ENCODE data around the gene PSIP1.
"Not testable (repeated sequence)": the region's sequence is repeated elsewhere in the genome, so short reads cannot be mapped to it uniquely, and the experiment has no call there.

PSIP1 gene

GRCh38 chr9:15444141-15444540, 66.6 kb downstream of the PSIP1 start:
- Histone ChIP-seq H3K79me2 (no peaks in the 10 kb centered on the region), H3K4me3 (ENCODE audit: low read depth, low read length) (no peak overlapping the region)

GRCh38 chr9:15442264-15442663, 68.5 kb downstream of the PSIP1 start:
- not testable (repeated sequence) for H3K4me3 ChIP-seq (ENCODE audit: low read depth, low read length); H3K9me3 ChIP-seq (ENCODE audit: control insufficient read depth, low read length); H3K9ac ChIP-seq; H3K4me2 ChIP-seq (ENCODE audit: low read length); H3K36me3 ChIP-seq (ENCODE audit: control insufficient read depth, insufficient read depth, low read length); H3K27me3 ChIP-seq (ENCODE audit: control insufficient read depth, insufficient read depth, low read length); H3K4me1 ChIP-seq; H3K27ac ChIP-seq; H2AFZ ChIP-seq; H3K79me2 ChIP-seq

More at GRCh38 chr9:15444141-15444540, 66.6 kb downstream of the PSIP1 start:
- H3K4me1 ChIP-seq: no peaks in the 10 kb centered on the region
- H3K27me3 ChIP-seq (ENCODE audit: control insufficient read depth, insufficient read depth, low read length): no peaks in the 10 kb centered on the region
- no peaks in the 10 kb centered on the region for H3K9me3 ChIP-seq (ENCODE audit: control insufficient read depth, low read length)
- no peak overlapping the region for H3K4me2 ChIP-seq (ENCODE audit: low read length)
- no peaks in the 10 kb centered on the region for H3K36me3 ChIP-seq (ENCODE audit: control insufficient read depth, insufficient read depth, low read length)
- TF ChIP-seq CTCF (IDR thresholded peaks at IDR 0.05): no peak
- no peak overlapping the region for H3K9ac ChIP-seq
- no peak overlapping the region for H3K27ac ChIP-seq
- H2AFZ ChIP-seq: no peak overlapping the region

GRCh38 chr9:15441841-15442240, 68.9 kb downstream of the PSIP1 start:
- not testable (repeated sequence) for H3K4me1 ChIP-seq; H3K79me2 ChIP-seq; H2AFZ ChIP-seq; H3K36me3 ChIP-seq (ENCODE audit: control insufficient read depth, insufficient read depth, low read length); H3K9me3 ChIP-seq (ENCODE audit: control insufficient read depth, low read length); H3K27me3 ChIP-seq (ENCODE audit: control insufficient read depth, insufficient read depth, low read length); H3K27ac ChIP-seq; H3K4me2 ChIP-seq (ENCODE audit: low read length); H3K9ac ChIP-seq; H3K4me3 ChIP-seq (ENCODE audit: low read depth, low read length)

GRCh38 chr9:15438891-15439290, 71.9 kb downstream of the PSIP1 start:
- Histone ChIP-seq H3K79me2 (peaks cover 2% of the 10 kb centered on the region), H3K9me3 (ENCODE audit: control insufficient read depth, low read length) (no peaks in the 10 kb centered on the region), H3K36me3 (ENCODE audit: control insufficient read depth, insufficient read depth, low read length) (no peaks in the 10 kb centered on the region), H3K4me2 (ENCODE audit: low read length) (no peak overlapping the region), H3K4me3 (ENCODE audit: low read depth, low read length) (no peak overlapping the region), H2AFZ (no peak overlapping the region), H3K9ac (no peak overlapping the region), H3K27ac (no peak overlapping the region), H3K27me3 (ENCODE audit: control insufficient read depth, insufficient read depth, low read length) (no peaks in the 10 kb centered on the region), H3K4me1 (no peaks in the 10 kb centered on the region)
- TF ChIP-seq CTCF (IDR thresholded peaks at IDR 0.05): no peak

GRCh38 chr9:15433661-15434060, 77.1 kb downstream of the PSIP1 start:
- Histone ChIP-seq H3K9me3 (ENCODE audit: control insufficient read depth, low read length) (no peaks in the 10 kb centered on the region), H3K27me3 (ENCODE audit: control insufficient read depth, insufficient read depth, low read length) (no peaks in the 10 kb centered on the region), H3K36me3 (ENCODE audit: control insufficient read depth, insufficient read depth, low read length) (no peaks in the 10 kb centered on the region), H3K79me2 (no peaks in the 10 kb centered on the region), H3K9ac (no peak overlapping the region), H3K4me2 (ENCODE audit: low read length) (no peak overlapping the region), H3K27ac (no peak overlapping the region), H3K4me1 (no peaks in the 10 kb centered on the region), H3K4me3 (ENCODE audit: low read depth, low read length) (no peak overlapping the region), H2AFZ (no peak overlapping the region)
- TF ChIP-seq CTCF (IDR thresholded peaks at IDR 0.05): no peak

GRCh38 chr9:15433191-15433590, 77.6 kb downstream of the PSIP1 start:
- no peaks in the 10 kb centered on the region for H3K79me2 ChIP-seq
- no peaks in the 10 kb centered on the region for H3K9me3 ChIP-seq (ENCODE audit: control insufficient read depth, low read length)
- no peak overlapping the region for H2AFZ ChIP-seq
- no peaks in the 10 kb centered on the region for H3K36me3 ChIP-seq (ENCODE audit: control insufficient read depth, insufficient read depth, low read length)
- no peaks in the 10 kb centered on the region for H3K4me1 ChIP-seq
- TF ChIP-seq CTCF (IDR thresholded peaks at IDR 0.05): no peak
- no peak overlapping the region for H3K9ac ChIP-seq
- no peak overlapping the region for H3K4me3 ChIP-seq (ENCODE audit: low read depth, low read length)
- H3K4me2 ChIP-seq (ENCODE audit: low read length): no peak overlapping the region
- no peaks in the 10 kb centered on the region for H3K27me3 ChIP-seq (ENCODE audit: control insufficient read depth, insufficient read depth, low read length)
- H3K27ac ChIP-seq: no peak overlapping the region
